KMS-11 (cell line): ENCODE measurements around the gene KIF12.
"Not testable (repeated sequence)": the region's sequence is repeated elsewhere in the genome, so short reads cannot be mapped to it uniquely, and the experiment has no call there.

Experiments used
- H2AFZ ChIP-seq: fragments of 200-600 bp; sonication (generic); 2 replicates; pipeline ENCODE4 v1.6.1; 2016; ENCODE audit warnings: antibody characterized with exemption, mixed run types, low read depth
- H3K27ac ChIP-seq: fragments of 200-600 bp; sonication (generic); 2 replicates; pipeline ENCODE4 v1.6.1; 2016; ENCODE audit warnings: mild to moderate bottlenecking, mixed run types
- H3K27me3 ChIP-seq: fragments of 200-600 bp; sonication (generic); 2 replicates; pipeline ENCODE4 v1.6.1; 2017; ENCODE audit warnings: mild to moderate bottlenecking, low read depth, mixed run types, moderate library complexity; ENCODE audit not compliant: insufficient read depth
- H3K36me3 ChIP-seq: fragments of 200-600 bp; sonication (generic); 2 replicates; pipeline ENCODE4 v1.6.1; 2017; ENCODE audit warnings: mild to moderate bottlenecking, mixed run types; ENCODE audit not compliant: insufficient read depth
- H3K4me1 ChIP-seq: fragments of 200-600 bp; sonication (generic); 2 replicates; pipeline ENCODE4 v1.6.1; 2016; ENCODE audit warnings: mild to moderate bottlenecking, low read depth, mixed run types; ENCODE audit not compliant: poor library complexity, severe bottlenecking
- H3K4me2 ChIP-seq: fragments of 200-600 bp; sonication (generic); 2 replicates; pipeline ENCODE4 v1.7.0; 2016; ENCODE audit warnings: mild to moderate bottlenecking, mixed run types
- H3K4me3 ChIP-seq: fragments of 200-600 bp; sonication (generic); IDR thresholded peaks from 2 replicates; pipeline ENCODE4 v1.6.1; 2017; ENCODE audit warnings: low read depth, low read length, mixed read lengths; ENCODE audit not compliant: insufficient read depth
- H3K79me2 ChIP-seq: fragments of 200-600 bp; sonication (generic); 2 replicates; pipeline ENCODE4 v1.6.1; 2016; ENCODE audit warnings: low read depth, mixed run types; ENCODE audit not compliant: insufficient read depth
- H3K9ac ChIP-seq: fragments of 200-600 bp; sonication (generic); 2 replicates; pipeline ENCODE4 v1.6.1; 2016; ENCODE audit warnings: mild to moderate bottlenecking, mixed run types
- H4K20me1 ChIP-seq: fragments of 200-600 bp; sonication (generic); 2 replicates; pipeline ENCODE4 v1.6.1; 2016; ENCODE audit warnings: mild to moderate bottlenecking, mixed run types; ENCODE audit not compliant: insufficient read depth
- CTCF ChIP-seq: fragments of 200-600 bp; sonication (generic); conservative IDR thresholded peaks from 2 replicates; pipeline ENCODE4 v1.6.1; 2017; ENCODE audit warnings: low read depth, mild to moderate bottlenecking, antibody characterized with exemption, low read length, moderate library complexity, mixed read lengths

The KIF12 gene

GRCh38 chr9:114046237-114046755 lies 52.8 kb downstream of the KIF12 start:
- Histone ChIP-seq H3K27ac (no peak overlapping the region), H3K36me3 (no peaks in the 10 kb centered on the region), H3K9ac (no peak overlapping the region), H3K4me3 (no peak overlapping the region), H3K27me3 (no peaks in the 10 kb centered on the region), H3K79me2 (no peaks in the 10 kb centered on the region), H3K4me2 (no peak overlapping the region), H2AFZ (no peak overlapping the region), H3K4me1 (no peaks in the 10 kb centered on the region), H4K20me1 (no peaks in the 10 kb centered on the region)
- no peak for TF ChIP-seq CTCF

- H3K27me3 ChIP-seq, H2AFZ ChIP-seq, H3K36me3 ChIP-seq, H3K27ac ChIP-seq, H3K4me2 ChIP-seq, H3K9ac ChIP-seq, H3K79me2 ChIP-seq, H3K4me3 ChIP-seq, H4K20me1 ChIP-seq, H3K4me1 ChIP-seq: not testable (repeated sequence)
Observed at GRCh38 chr9:114043660-114044059, 55.4 kb downstream of the KIF12 start.
